GM19395 (cell line): Measurements from ENCODE around the gene GBE1.

Experiments
- ATAC-seq: cut with Tn5 transposase; IDR thresholded peaks from one replicate; pipeline ENCODE4 v1.9.1; 2021; ENCODE audit warnings: mild to moderate bottlenecking, moderate library complexity; ENCODE audit not compliant: unreplicated experiment

GBE1 gene

GRCh38 chr3:81477740-81478139, 283.7 kb downstream of the GBE1 start:
- ATAC-seq, result no peak

GRCh38 chr3:81476692-81477091, 284.8 kb downstream of the GBE1 start:
- no peak for ATAC-seq

- no peak for ATAC-seq
These were observed 288.7 kb downstream of the GBE1 start for GRCh38 chr3:81472600-81473362.

GRCh38 chr3:81470524-81471278, 290.7 kb downstream of the GBE1 start:
- no peak for ATAC-seq

GRCh38 chr3:81468391-81468790, 293.1 kb downstream of the GBE1 start:
- ATAC-seq, result no peak

- ATAC-seq, result no peak
These were observed 295.3 kb downstream of the GBE1 start for GRCh38 chr3:81466201-81466560.

- ATAC-seq, result no peak
These were observed 295.8 kb downstream of the GBE1 start for GRCh38 chr3:81465510-81466200.

- ATAC-seq, result no peak
These were observed 297.7 kb downstream of the GBE1 start for GRCh38 chr3:81463781-81464180.

- no peak for ATAC-seq
These were observed 298.5 kb downstream of the GBE1 start for GRCh38 chr3:81462921-81463320.

GRCh38 chr3:81459733-81460132, 301.7 kb downstream of the GBE1 start:
- ATAC-seq, result no peak

- no peak for ATAC-seq
These were observed 309.0 kb downstream of the GBE1 start for GRCh38 chr3:81452418-81452817.

GRCh38 chr3:81451611-81452010, 309.8 kb downstream of the GBE1 start:
- ATAC-seq, result no peak

- no peak for ATAC-seq
These were observed 310.3 kb downstream of the GBE1 start for GRCh38 chr3:81451140-81451539.

- ATAC-seq, result no peak
These were observed 314.6 kb downstream of the GBE1 start for GRCh38 chr3:81446806-81447205.

- no peak for ATAC-seq
These were observed 315.7 kb downstream of the GBE1 start for GRCh38 chr3:81445712-81446111.

- ATAC-seq, result no peak
These were observed 316.5 kb downstream of the GBE1 start for GRCh38 chr3:81444817-81445460.

GRCh38 chr3:81443958-81444357, 317.5 kb downstream of the GBE1 start:
- ATAC-seq, result no peak

- ATAC-seq, result no peak
These were observed 318.0 kb downstream of the GBE1 start for GRCh38 chr3:81443457-81443782.

GRCh38 chr3:81442758-81443456, 318.5 kb downstream of the GBE1 start:
- ATAC-seq, result no peak

- ATAC-seq, result no peak
These were observed 320.8 kb downstream of the GBE1 start for GRCh38 chr3:81440661-81441060.
